GM21390 (cell line): ENCODE measurements around the gene CD276.

Experiments used
- ATAC-seq: cut with Tn5 transposase; IDR thresholded peaks from one replicate; pipeline ENCODE4 v1.9.1; 2021; ENCODE audit not compliant: unreplicated experiment

CD276 gene

GRCh38 chr15:73746883-73747282, 62.7 kb downstream of the CD276 start:
- ATAC-seq: no peak

GRCh38 chr15:73747847-73748590, 63.8 kb downstream of the CD276 start:
- ATAC-seq: no peak

- no peak for ATAC-seq
These were observed 64.5 kb downstream of the CD276 start for GRCh38 chr15:73748730-73749129.

DNA sequence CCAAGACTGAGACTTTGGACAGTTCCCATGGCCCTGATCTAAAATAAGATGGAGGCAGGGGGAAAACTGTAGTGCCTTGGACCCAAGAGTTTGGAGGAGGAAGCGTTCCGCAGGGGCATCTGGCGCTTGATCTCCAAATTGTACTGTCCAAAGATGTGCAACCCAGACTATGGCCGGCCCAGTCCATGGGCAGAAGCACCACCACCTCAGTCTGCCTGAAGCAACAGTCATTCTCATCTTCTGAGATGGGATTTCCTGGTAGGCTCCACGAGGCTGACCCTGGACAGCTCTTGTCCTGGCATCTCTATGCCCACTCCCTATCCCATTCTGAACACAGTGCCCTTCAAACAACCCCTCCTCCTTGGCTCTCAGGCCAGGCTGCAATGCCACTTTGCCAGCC, 65.3 kb downstream of the CD276 start:
- no peak for ATAC-seq

DNA sequence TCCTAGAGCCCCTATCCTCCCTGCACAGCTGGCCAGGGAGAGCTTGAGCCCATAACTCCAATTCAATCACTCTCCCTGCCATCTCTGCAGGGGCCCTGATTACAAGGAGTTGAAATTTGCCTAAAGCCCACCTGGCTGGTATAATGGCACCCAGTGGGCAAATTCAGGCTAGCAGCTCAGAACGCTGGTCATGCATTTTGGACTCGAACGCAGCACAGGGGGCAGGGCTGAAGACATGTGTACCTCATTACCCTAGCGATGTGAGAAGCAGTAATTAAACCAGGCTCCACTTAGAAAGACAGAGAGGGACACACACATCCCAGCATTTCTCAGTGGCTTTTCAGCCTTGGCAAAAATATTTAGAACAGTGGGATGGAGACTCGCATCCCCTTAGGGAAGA, 65.8 kb downstream of the CD276 start:
- ATAC-seq: no peak

- no peak for ATAC-seq
These were observed 66.3 kb downstream of the CD276 start for GRCh38 chr15:73750438-73750837.

- no peak for ATAC-seq
These were observed 66.8 kb downstream of the CD276 start for GRCh38 chr15:73750951-73751350.

DNA sequence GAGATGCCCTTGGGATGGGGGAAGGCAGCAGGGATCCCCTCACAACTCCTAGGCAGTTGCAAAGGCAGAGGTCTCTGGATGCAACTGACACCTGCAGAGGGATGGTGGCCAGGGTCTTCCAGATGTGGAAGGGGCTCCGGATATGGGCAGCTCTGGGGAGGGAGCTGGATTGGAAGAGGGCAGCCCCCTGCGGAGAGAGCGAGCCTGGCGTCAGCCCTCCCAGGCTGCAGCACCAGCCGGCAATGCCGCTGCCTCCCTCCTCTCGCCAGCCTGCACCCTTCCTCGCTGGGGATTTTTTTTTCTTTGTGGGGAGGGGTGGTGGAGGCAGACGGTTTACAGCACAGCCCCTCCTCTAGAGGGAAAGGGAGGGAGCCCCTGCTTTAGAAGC, 67.3 kb downstream of the CD276 start:
- no peak for ATAC-seq

- ATAC-seq: no peak
These were observed 68.0 kb downstream of the CD276 start for GRCh38 chr15:73751899-73752805.

DNA sequence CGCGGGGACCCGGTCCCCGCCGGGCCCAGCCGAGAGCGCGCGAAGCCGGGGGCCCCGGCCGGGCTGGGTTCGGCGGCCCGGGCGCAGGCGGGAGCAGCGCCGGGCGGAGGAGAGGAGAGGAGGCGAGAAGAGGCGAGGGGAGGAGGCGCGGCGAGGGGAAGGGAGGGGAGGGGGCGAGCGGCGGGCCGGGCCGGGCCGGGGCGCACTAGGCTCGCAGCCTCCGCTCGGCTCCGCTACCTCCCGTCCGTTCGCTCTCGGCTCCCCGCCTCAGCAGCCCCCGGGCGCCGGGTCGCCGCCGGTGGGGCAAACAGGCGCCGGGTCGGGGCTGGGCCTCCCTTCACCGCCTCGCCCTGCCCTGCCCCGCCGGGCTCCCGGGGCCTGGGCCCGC, 68.6 kb downstream of the CD276 start:
- no peak for ATAC-seq

DNA sequence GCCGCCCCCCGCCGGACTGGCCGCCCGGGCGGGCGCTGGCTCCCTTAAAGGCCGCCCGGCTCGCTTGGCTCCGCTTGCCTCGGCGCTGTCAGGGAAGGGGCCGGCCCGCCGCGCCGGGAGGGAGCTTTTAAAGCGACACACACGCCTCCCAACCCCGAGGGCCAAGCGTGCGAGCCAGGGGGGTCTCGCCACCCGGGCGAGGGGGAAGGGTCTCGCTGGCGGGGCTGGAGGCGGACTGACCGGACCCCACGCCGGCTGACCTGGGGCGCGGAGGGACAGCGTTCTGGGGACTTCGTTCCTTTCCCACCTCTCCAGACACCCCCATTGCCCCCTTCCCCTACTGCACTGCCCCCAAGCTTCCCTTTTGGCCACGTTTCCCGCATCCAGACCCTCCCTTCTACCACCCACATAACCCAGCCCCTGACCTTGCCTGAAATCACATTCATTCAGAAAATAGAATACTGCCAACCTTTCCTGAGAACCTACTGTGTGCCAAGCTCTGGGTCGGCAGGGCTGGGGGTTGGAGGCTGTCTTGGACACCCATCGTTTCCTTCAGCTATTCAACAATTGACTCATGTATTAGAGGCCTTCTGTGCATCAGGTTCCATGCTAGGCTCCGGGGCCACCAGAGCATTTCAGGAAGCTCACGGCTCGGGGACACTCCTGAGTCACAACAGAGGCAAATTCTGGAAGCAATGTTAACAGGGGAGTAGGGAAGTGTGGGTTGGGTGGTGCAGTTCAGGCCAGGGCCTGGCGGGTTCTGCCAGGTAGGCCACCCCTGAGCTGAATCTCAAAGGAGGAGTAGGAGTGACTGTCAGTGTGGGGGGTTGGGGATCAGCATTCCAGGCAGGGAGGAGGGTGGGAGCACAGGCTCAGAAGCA, 69.3 kb downstream of the CD276 start, which contains the start of gene INSYN1:
INSYN1 (minus strand) TSS at position 102 of the 881 bp plus-strand sequence. CDS start 2,221 bp downstream, outside the sequence.
- no peak for ATAC-seq

GRCh38 chr15:73754461-73754860, 70.3 kb downstream of the CD276 start:
- ATAC-seq: no peak

GRCh38 chr15:73755481-73755880, 71.3 kb downstream of the CD276 start:
- no peak for ATAC-seq

DNA sequence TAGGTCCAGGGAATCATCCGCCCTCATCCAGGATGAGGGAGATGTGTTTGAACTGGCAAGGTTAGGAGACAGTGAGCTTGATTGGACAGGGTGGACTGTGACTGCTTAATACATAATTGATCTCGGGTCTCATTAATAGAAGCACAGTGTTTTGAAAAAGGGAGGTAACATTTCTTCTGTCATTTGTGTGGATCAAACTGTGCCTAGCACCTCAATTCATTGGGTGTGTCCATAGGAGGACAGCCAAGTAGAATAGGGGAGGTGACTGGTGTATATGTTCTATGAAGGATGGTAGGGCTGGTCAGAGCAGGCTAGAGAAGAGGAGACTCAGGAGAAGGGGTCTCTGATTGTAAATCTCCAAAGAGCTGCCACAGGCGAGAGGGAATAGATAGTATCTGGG, 71.8 kb downstream of the CD276 start:
- ATAC-seq: no peak

DNA sequence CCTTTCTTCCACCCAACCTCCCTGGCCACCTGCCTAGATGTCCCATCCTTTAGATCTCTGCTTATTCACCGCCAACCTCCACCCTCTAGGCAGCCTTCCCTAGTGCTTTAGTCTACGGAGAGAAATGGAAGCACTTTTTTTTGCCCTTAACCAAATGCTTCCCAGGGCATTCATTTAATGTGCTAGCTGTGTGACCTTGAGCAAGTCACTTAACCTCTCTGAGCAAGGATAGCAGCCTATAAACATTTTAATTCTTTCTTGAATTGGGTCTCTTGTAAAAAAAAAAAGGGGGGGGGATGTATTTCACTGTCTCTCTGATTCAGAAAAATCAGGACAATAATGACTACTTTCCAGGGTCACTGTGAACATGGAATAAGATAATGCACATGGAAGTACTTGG, 72.2 kb downstream of the CD276 start:
- no peak for ATAC-seq

DNA sequence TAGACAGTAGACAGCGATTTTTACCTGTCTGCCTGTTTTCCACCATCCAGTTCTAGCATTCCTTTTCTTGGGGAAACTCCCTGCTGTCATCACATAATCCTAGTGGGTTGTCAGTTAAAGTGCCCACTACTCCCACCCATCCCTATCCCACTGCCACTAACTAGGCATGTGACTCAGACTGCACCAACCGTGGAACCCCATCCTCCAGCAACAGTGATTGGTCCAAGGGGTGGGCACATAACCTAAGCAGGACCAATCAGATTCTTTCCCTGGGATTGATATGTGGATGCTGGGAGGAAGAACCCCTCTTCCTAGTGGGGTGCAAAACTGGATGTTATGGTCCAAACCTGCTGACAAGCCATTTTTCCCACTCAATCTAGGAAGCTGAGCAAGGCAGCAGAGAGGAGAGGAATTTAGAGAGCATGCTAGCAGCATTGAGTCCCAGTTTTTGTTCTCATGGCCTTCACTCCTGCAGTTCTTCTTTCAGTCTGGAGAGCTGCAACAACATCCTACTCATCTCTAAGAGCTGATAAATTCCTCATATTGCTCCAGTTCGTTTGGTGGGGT, 72.8 kb downstream of the CD276 start:
- ATAC-seq: no peak

GRCh38 chr15:73757571-73757970, 73.4 kb downstream of the CD276 start:
- ATAC-seq: no peak

- ATAC-seq: no peak
These were observed 74.3 kb downstream of the CD276 start for GRCh38 chr15:73758461-73758860.

GRCh38 chr15:73760330-73761329, 76.4 kb downstream of the CD276 start:
- ATAC-seq: no peak

DNA sequence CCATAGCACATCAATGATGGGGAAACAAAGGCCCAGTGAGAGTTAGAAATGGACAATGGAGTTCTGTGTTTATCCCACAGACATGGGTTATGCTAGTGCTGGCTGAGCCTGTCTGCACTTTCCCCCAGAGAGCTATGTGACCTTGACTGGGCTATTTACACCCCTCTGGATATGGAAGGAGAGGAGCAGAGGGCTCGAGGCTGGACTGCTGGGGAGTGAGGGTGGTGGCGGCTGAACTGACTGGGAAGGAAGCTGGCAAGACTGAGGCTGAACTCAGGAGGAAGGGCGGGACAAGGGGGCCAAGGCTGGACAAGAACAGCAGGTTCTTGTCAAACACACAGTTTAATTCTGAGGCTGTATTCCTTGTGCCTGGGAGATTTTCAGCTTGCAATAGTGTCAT, 79.7 kb downstream of the CD276 start:
- no peak for ATAC-seq
